Measurements from ENCODE around the gene SIGLEC12.
A peak's percentile ranks its signal among the peaks of the same experiment; 100 is the strongest.
"Not testable (repeated sequence)": the region's sequence is repeated elsewhere in the genome, so short reads cannot be mapped to it uniquely, and the experiment has no call there.

SIGLEC12 gene

DNA sequence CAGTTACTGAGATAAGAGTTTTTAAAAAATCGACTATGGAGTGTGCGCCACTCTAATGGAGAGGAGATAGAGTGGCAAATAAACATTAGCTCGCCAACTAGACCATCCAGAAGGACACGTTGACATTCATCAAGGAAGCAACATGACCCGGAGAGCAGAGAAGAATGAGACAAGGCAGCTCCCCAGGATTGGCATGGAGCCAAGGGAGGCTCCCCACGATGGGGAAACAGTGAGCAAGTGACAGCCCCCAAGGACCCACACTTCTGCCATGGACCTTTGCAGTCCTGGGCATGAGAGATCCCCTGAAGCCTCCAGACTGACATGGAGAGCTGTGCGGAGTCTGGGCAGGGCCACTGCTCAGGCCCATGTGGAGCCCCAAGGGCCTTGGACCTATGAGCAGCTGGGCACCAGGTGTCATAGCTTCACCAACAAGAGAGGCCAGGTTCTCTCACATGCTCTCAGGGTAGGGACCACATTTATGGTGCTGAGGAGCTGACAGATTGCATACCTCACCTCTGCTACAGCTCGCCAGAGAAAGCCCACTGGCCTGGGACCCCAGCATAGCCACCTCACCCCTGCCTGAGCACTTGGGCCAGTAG is 23.2 kb upstream of the SIGLEC12 start:
- no peak for FAIRE-seq
- no peak for DNase-seq (ENCODE audit: low spot score)

DNA sequence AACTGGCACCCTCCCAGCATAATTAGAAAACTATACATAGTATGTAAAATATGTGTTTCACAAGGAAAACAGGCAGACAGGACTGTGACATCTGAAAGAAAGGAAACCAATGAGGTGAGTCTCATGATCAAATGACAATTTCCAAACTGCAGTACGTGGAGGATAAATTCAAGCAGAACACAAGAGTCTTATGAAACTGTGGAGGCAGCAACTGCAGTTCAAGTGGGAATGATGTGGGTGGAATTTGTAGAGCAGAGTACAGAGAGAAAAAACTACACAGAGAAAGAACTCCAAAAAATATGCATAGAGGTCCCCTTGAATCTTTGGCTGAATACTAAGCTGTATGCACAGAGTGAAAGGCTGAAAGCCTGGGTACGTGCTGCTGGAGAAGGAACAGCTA is 20.2 kb upstream of the SIGLEC12 start:
- FAIRE-seq (no peak), DNase-seq (ENCODE audit: low spot score) (no peak)

DNA sequence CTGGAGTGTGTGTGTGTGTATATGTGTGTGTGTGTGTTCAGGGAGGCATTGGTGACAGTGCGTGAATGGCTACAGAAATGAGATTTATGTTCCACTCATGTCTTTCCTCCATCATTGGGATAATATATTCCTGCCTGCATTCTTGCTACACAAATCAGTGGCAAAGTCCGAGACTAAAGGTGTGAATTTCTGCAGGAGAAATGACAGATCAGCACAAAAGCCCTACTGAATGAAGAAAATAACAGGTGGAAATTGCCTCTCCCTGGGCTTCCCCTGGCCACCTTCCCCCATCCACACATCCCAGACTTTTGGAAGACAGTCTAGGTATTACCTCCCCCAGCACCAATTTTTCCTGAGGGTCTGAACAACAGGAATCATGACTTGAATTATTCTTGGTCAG is 19.8 kb upstream of the SIGLEC12 start:
- DNase-seq (ENCODE audit: low spot score): no peak
- no peak for FAIRE-seq

DNA sequence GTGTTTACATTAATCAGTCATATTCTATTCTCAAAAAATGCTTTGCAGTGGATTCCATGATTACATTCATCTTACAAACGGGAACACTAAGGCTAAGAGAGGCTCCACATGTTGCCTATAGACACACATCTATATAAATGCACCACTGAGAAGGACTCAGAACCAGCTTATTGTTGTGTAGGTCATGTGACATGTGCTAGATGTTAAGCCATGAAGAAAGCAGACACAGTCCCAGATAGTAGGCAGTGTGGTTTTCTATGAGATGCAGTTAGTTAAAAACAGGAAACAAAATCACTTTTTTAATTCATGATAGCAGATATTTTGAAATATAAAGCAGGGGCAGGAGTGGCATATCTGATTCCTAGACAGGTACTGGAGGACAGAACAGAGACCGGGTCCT is 19.1 kb upstream of the SIGLEC12 start:
- no peak for DNase-seq (ENCODE audit: low spot score)

DNA sequence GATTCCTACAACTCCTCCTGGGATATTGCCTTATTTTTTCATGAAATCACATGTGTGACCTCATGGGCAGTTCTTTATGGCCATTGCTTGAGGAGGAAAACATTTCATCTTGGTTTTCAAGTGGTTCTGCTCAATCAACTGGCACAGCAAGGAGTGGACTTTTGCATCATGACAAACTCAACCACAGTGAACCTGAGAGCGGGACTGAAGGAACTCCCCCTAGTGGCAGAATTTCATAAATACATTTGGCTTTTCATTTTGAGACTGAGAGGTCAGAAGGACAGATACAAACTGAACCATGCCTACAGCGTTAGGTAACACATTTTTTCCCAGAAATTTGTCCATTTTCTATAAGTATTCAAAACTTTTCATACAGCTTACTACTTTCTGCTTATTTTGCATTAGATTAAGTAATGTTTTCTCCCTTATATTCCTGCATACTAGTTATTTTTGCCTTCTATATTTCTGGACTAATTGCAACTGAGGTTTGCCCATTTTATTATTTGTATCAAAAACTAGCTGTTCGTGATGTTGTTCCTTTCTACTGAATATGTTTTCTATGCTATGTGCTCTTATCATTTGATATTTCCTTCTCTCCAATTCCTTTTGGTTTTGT is 13.4 kb upstream of the SIGLEC12 start:
- DNase-seq (ENCODE audit: low spot score) (peak; percentile 17), FAIRE-seq (peak; percentile 30)

More for the DNA sequence above, 19.1 kb upstream of the SIGLEC12 start:
- FAIRE-seq: no peak

DNA sequence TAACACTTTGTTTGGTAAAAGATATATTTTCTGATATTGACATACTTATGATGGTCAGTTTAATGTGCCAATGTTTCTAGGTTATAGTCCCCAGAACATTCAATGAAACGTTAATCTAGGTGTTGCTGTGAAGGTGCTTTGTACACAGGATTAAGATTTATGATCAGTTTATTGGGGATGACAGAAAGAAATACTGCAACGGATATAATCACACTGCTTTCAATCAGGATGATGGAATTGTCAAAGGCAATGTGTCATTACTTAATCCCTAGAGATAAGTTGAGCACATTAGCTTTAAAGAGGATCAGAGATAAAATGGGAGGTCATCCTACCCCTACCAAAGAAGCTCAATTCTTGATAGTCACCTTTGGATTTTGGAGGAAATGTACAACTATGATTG is 12.4 kb upstream of the SIGLEC12 start:
- FAIRE-seq (no peak), DNase-seq (ENCODE audit: low spot score) (no peak)

DNA sequence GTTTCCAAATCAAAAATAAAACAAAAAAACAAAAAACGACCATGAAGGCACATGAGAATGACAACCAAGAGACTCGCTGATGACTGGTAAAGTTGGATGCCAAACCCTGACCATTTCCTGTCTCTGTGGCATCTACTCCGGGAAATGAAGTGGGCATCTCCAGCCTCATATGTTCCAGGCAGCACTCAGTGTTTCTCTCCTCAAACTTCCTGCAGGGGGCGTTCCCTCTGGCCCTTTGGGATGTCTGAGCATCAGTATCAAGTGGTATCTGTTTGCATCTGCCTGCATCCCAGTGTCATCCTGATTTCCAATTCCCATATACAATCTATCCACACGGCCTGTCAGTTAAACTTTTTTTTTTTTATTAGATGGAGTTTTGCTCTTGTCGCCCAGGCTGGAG is 9.8 kb upstream of the SIGLEC12 start:
- FAIRE-seq: no peak
- DNase-seq (ENCODE audit: low spot score): no peak

DNA sequence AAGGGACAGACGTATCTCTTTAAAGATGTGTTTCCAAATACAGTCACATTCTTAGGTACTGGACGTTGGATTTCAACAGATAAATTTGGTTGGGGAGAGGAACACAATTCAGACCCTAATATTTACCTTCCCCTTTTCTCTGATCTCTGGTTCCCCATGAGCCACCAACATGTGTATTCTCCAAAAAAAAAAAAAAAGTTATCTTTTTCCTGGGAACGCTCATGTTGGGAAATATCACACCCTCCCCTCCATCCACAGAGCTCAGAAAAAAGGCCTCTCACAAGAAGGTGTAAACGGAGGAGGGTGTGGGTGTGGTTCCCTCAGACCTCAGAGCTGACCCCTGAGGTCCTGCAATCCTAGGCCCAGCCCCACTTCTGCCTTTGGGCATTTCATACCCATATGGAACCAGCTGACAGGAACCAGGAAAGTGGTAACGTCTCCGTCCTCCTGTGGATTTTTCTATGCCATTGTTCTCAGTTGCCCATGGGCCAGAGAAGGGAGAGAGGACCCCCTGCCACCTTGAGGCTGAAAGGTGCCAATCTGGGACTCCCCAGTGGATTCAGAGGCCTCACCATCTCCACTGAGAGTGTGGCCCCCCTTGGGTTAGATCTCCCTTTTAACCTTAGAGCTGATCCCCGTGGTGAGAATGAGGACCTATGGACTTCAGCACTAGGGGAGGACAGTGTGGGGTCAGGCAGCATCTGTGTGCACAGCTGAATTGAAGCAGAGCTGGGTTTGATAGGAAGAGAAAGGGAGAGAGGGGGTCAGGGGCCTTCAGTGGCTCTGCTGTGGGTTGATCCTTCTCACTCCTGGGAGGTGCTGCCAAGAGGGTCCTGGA is 8.4 kb upstream of the SIGLEC12 start:
- no peak for DNase-seq (ENCODE audit: low spot score)
- FAIRE-seq: no peak

DNA sequence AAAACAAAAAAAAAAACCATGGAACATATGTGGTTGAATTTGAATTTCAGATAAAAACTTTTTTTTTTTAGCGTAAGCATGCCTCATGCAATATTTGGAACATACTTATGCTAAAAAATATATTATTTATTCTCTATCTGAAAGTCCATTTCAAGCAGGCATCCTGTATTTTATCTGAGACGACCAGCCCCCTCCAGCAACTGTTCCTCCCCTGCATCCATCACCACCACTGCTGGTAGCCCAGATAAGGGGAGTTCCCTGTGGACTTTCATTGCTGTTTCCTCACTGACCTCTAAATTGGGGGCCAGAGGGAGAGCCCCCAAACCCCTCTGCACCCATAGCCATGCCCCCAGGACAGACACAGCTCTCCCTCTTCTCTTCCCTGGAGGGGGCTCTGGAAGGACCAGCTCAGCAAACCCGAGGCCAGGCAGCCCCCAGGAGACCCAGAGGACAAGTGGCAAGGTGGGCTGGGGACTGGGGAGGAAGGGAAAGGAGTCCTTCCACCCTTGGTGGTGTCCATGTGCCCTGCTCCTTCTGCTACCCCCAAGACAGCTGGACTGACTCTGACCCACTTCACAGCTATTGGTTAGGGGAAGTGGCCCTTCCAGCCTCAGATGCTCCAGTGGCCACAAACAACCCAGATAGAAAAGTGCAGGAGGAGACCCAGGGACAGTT is 6.6 kb upstream of the SIGLEC12 start:
- DNase-seq (ENCODE audit: low spot score) (no peak), FAIRE-seq (no peak)

DNA sequence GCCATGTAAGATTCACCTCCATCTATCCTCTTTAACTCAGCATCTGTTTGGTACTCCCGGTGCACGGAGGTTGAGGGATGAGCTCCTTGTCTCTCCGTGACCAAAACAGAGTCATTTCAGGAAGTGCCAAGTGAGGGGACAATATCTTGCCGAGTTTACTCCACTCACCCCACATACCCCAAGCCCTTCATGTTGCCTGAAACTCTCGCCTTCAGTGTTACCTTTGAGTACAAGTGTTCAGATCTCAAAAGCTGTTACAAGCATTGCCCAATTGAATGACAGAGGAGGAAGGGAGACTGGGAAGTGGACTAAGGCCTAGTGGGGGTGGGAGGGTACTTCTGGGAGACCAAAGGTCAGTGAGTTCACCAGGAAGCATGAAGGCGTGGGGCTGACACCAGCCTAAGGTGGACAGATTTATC is 6.0 kb upstream of the SIGLEC12 start:
- no peak for FAIRE-seq
- DNase-seq (ENCODE audit: low spot score): no peak

DNA sequence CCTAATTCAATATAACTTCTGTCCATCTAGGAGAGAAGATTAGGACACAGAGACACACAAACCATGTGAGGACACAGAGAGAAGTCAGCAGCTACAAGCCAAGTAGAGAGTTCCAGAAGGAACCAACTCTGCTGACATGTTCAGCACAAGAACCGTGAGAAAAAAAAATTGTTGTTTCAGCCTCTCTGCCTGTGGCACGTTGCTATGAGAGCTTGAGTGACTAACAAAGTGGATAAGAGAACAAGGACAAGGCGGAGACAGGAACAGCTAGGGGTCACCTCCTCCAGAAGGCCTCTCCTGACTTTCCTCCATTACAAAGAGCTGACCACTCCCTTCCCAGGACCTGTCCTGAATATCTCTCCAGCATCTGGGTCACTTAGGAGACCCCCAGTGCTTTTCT is 5.6 kb upstream of the SIGLEC12 start:
- FAIRE-seq: no peak
- DNase-seq (ENCODE audit: low spot score): no peak

DNA sequence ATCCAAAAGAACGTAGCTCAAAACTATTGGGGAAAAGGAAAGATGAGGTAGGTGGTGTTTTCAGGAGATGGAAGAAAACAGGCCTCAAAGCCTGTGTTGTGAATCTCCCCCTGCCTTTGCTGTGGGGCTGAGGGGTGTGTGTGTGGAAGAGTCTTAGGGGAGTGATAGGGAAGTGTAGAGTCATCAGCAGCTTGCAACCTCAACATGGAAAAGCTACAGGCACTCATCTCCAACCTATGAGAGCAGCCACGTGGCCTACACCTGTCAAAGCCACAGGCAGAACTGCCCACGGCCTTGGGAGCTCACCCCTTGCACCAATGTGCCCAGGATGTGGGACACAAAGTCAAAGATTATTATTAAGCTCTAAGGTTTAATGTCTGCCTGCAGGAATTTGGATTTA is 4.3 kb upstream of the SIGLEC12 start:
- FAIRE-seq (no peak), DNase-seq (ENCODE audit: low spot score) (no peak)

DNA sequence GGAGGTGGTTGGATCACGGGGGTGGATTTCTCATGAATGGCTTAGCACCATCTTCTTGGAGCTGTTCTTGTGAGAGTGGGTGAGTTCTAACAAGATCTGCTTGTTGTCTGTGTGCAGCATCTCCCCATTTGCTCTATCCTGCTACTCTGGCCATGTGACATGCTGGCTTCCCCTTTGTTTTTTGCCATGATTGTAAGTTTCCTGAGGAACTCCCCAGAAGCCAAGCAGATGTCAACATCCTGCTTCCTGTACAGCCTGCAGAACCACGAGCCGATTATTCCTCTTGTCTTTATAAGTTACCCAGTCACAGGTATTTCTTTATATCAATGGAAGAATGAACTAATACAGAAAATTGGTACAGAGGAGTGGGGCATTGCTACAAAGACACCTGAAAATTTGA is 2.3 kb upstream of the SIGLEC12 start:
- DNase-seq (ENCODE audit: low spot score) (no peak), FAIRE-seq (no peak)

DNA sequence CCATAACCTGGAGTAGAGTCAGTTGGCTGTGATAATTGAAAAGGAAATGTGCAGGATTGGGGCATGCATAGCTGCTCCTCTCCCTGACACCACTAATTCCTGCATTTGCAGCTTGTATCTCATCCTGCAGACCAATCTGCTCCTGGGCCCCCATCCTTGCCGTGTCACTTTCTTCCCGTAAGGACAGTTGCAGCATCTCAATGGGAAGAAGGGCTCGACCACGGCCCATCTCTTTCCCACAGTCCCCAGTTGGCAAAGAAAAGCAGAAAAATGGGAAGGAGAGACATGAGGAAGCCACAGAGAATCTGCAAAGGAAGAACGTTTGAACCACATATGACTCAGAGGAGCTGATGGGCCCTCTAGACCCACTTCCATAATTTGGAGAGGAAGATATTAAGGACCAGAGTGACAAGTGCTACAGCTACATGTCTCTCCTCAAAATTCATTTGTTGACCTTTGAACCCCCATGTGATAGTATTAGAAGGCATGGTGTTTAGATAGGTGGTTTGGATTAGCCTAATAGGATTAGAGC is 1.8 kb upstream of the SIGLEC12 start:
- DNase-seq (ENCODE audit: low spot score) (no peak), FAIRE-seq (no peak)

DNA sequence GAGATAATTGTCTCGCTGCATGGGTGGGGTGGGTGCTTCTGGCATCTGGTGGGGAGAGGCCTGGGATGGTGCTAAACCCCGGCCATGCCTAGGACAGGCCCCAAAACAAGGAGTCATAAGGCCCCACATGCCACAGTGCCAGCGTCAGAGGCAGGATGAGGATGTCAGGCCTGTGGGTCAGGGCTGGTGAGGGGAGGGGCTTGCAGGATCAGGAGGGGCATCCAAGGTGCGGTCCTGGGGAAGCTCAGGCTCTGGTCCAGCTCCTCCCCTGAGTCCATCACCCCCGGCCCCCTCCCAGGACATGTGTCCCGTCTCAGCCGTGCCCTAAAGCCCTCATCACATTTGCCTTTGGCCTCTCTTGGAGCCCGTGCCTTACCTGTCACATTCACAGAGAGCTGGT is 669 bp downstream of the SIGLEC12 start:
- not testable (repeated sequence) for FAIRE-seq; DNase-seq (ENCODE audit: low spot score)

DNA sequence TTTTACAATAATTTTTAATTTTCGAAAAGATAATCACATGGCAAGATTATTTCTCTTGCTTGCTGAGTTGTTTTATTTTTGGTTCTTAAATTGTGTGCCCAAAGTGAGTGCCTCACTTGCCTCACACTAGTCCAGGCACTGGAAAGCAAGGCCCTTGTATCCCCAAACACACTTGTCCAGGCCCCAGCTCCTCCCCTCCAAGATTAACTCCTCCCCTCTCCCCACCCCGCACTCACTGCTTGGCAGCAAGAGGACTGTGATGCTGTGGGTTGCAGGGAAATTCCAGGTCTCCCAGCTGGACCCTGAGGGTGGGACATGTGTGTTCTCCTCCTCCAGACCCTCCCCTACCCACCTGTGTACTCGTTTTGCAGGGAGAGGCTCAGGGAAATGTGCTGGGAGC is 3.9 kb downstream of the SIGLEC12 start:
- DNase-seq (ENCODE audit: low spot score): no peak
- no peak for FAIRE-seq

DNA sequence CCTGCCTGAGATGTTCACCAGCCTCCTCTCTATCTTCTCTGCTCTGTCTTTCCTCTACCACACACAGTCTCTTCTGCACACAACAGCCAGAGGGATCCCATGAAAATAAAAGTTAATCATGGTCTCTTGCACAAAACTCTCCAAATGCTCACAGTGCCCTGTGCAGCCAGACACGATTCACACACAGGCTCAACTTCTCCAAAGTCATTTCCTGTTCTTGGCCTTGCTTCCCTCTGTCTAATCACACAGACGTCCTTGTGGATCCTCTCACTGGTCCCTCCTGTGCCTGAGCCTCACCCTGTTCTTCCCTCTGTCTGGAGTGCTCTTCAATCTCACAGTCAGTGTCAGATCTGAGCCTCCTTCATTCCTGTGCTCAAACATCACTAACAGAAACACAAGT is 7.8 kb downstream of the SIGLEC12 start:
- no peak for FAIRE-seq
- DNase-seq (ENCODE audit: low spot score): no peak

DNA sequence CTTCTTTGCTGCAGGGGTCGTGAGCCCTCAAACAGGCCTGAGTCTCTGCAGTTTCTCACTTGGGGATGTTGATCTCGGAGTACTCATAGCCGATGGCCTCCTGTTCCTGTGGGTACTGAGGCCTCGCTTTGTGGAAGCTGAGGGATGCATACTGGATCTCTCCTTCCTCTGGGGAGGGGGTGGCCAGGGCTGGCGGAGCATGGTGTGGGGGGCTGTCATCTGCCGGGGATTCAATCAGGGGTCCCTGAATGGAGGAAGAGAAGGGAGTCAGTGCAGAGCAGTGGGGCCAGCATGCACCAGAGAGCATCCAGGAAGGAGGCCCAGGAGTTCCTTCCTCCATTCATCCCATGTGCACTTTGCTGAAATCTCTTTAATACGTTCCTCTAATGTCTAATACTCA is 10.0 kb downstream of the SIGLEC12 start:
- no peak for FAIRE-seq

DNA sequence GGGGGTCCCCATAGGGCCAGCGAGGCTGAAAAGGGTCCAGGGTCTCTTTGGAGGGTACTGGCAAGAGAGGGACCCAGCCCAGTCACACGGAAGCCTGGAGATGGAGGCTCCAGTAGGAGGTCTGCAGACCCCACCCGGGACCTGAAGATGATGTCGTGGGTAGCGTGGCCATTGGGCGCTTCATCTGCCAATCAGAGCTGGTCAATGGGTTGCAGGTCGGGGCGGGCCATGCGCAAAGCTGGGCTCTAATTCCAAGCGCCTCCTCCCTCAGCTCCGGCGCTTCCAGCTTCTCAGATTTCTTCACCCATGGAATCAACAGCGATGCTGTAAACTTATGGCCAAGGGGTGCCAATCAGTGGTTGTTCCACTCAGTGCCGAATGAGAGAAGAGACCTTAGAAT is 10.9 kb downstream of the SIGLEC12 start:
- FAIRE-seq: no peak

More for the DNA sequence above, 10.0 kb downstream of the SIGLEC12 start:
- DNase-seq (ENCODE audit: low spot score): no peak

DNA sequence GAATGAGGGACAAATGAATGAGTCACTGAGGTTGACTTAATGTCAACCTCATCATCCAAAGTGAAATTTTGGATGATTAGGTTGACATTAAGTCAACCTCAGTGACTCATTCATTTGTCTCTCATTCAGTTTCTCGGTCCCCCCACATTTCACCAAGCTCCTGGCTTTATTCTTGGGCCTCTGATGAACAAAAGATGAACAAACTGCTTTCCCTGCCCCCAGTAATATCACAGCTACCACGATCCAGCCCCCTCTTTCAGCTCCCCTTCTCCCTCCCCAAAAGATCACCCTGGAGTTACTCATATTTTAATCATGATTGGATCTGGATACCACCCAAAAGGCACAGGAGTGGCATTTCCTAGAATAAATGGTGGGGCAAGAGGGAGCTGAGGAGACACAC is 12.5 kb downstream of the SIGLEC12 start:
- FAIRE-seq (no peak), DNase-seq (ENCODE audit: low spot score) (no peak)

More for the DNA sequence above, 10.9 kb downstream of the SIGLEC12 start:
- no peak for DNase-seq (ENCODE audit: low spot score)

DNA sequence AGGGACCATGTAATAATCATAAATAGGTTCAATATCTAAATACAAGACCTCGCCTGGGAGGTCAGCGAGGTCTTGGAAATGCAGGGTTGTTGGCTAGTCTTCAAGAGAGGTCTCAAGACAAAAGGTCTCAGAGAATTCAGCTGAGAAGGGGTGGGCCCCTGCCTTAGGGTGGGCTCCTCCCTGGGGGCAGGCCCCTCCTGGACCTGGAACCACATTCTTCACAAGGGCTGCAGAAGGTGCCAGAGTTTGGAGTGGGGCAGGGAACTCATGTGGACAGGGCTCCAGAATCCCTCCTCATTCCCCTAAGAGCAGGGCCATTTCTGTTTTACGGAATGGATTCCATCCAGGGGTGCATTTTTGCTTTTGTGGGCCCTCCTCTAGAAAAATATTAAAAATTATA is 13.1 kb downstream of the SIGLEC12 start:
- FAIRE-seq: no peak

More for the DNA sequence above, 13.1 kb downstream of the SIGLEC12 start:
- no peak for DNase-seq (ENCODE audit: low spot score)
